CD4-positive, alpha-beta T cell (primary cell): Measurements from ENCODE around the gene HOXB7. TPM values are rescaled to one million over a fixed set of nuclear protein-coding genes. Genes with fewer than 3 reads are reported as not detected.
A peak's percentile ranks its signal among the peaks of the same experiment; 100 is the strongest.

Experiments used
- ATAC-seq: fragments of 200-7000 bp; cut with Tn5 transposase; one replicate; pipeline ENCODE4 v1.10.0; 2022; ENCODE audit warnings: mild to moderate bottlenecking; ENCODE audit not compliant: poor library complexity
- CTCF ChIA-PET: fragments of 350-600 bp; sonication (Branson Sonifier 250); formaldehyde crosslinking; loops from one replicate; lab custom pipeline; 2021; ENCODE audit warnings: antibody characterized with exemption, inconsistent platforms; lab: Charles Lee
- POLR2A ChIA-PET: fragments of 350-600 bp; sonication (Branson Sonifier 250); formaldehyde crosslinking; loops from one replicate; lab custom pipeline; 2021; ENCODE audit warnings: antibody characterized with exemption, inconsistent platforms; lab: Charles Lee
- DNase-seq, 14 experiments: peaks; one replicate each; pipeline ENCODE4 v3.0.0-alpha.2; 2013 to 2020; ENCODE audit warnings: mixed read lengths in 2 of 14
- H3K27ac ChIP-seq, 2 donors: one replicate each; pipeline versions ENCODE4 v1.5.1 to v1.7.0; 2013; ENCODE audit warnings: low read length in 2 of 2, low read depth in 1 of 2, mild to moderate bottlenecking in 1 of 2
- H3K27me3 ChIP-seq, 2 experiments: 1 replicate in 1 of 2; 2 replicates in 1 of 2; pipeline versions ENCODE4 v1.6.1 to v1.7.0; 2013; ENCODE audit warnings: low read length in 2 of 2, control low read depth in 1 of 2, mild to moderate bottlenecking in 1 of 2, moderate library complexity in 1 of 2; ENCODE audit not compliant: insufficient read depth in 2 of 2, control insufficient read depth in 1 of 2
- H3K36me3 ChIP-seq: one replicate; pipeline ENCODE4 v1.6.1; 2013; ENCODE audit warnings: low read length, control low read depth; ENCODE audit not compliant: insufficient read depth
- H3K4me1 ChIP-seq: one replicate; pipeline ENCODE4 v1.6.1; 2013; ENCODE audit warnings: low read length, control low read depth; ENCODE audit not compliant: insufficient read depth
- H3K4me3 ChIP-seq: one replicate; pipeline ENCODE4 v1.5.1; 2013; ENCODE audit warnings: mild to moderate bottlenecking, low read length, moderate library complexity
- H3K9me3 ChIP-seq, 2 experiments: 1 replicate in 1 of 2; 2 replicates in 1 of 2; pipeline versions ENCODE4 v1.6.1 to v1.7.0; 2013; ENCODE audit warnings: low read length in 2 of 2, mild to moderate bottlenecking in 2 of 2, control low read depth in 1 of 2, moderate library complexity in 1 of 2; ENCODE audit not compliant: control insufficient read depth in 1 of 2, insufficient read depth in 1 of 2
- H3K27ac Mint-ChIP-seq: one replicate; pipeline ENCODE4 v1.8.0; 2020; ENCODE audit warnings: mixed read lengths
- H3K27me3 Mint-ChIP-seq: one replicate; pipeline ENCODE4 v1.8.0; 2021; ENCODE audit warnings: mixed read lengths
- H3K36me3 Mint-ChIP-seq: one replicate; pipeline ENCODE4 v1.8.0; 2021; ENCODE audit warnings: low read depth, mixed read lengths
- H3K4me1 Mint-ChIP-seq: one replicate; pipeline ENCODE4 v1.8.0; 2021; ENCODE audit warnings: low read depth, mixed read lengths
- H3K4me3 Mint-ChIP-seq: one replicate; pipeline ENCODE4 v1.8.0; 2020; ENCODE audit warnings: mild to moderate bottlenecking, mixed read lengths
- H3K9me3 Mint-ChIP-seq: one replicate; pipeline ENCODE4 v1.8.0; 2020; ENCODE audit warnings: mixed read lengths
- CTCF ChIP-seq: fragments of 200-600 bp; IDR thresholded peaks from one replicate; pipeline ENCODE4 v1.8.0; 2022; ENCODE audit warnings: antibody characterized with exemption, mild to moderate bottlenecking
- intact Hi-C, 2 experiments: fragments of 100-400 bp; cut with DNase I in 1 of 2; cut with micrococcal nuclease in 1 of 2; formaldehyde crosslinking; loops; one replicate each; pipeline versions ENCODE4 v1.15.1 to v1.9.0; 2023 to 2025; cut with DNase I, micrococcal nuclease
- total RNA-seq, 174 experiments: library from RNA in 2 of 174; stranded (reverse) in 2 of 174; gene quantifications; one replicate each; pipeline ENCODE4 v1.2.3 and lab custom pipeline; 2021 to 2026

Gene HOXB7
- total RNA-seq, 2 experiments from 2014 or later = not detected

DNA sequence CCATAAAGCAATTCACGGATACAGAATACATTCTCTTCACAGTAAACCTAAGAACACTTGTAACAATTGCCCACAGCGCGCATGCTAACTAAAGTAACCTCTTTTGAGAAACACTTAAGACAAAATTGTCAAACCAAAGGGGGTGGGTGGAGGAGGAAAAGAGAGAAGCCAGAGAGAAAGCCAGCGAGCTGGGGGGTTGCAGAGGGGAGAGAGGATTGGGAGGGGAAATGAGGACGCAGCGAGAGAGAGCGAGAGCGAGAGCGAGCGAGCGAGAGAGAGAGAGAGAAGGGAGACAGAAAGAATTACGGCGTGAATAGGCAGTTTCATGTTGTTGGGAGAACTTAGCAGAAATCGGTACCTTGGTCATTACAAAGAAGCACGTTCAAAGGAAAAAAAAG is 1.6 kb upstream of the HOXB7 start:
- intact Hi-C loops = loop anchor here in 1 of 2 experiments (5.0 to 10.0 kb wide), 2 partner anchors 275 to 768 kb away; partner anchors contain the start of gene SCRN2
- H3K27ac Mint-ChIP-seq = peak overlapping the region; percentile 12
- peaks cover 82 to 86% of the 10 kb centered on the region in 2 experiments for H3K27me3 ChIP-seq
- CTCF ChIA-PET = interaction anchor here (0.6 to 2.7 kb wide), 11 partner anchors 8 to 600 kb away, joined by 3 to 19 read pairs (median 3); partner anchors contain the start of genes HOXB5 and HOXB9
- H3K4me1 Mint-ChIP-seq = peaks cover 61% of the 10 kb centered on the region
- POLR2A ChIA-PET = interaction anchor here (0.9 to 1.2 kb wide), 2 partner anchors 171 to 505 kb away, joined by 3 to 4 read pairs; partner anchors contain the start of gene SNX11
- no peaks in the 10 kb centered on the region for H3K9me3 Mint-ChIP-seq
- peaks cover 57% of the 10 kb centered on the region for H3K4me1 ChIP-seq
- H3K36me3 Mint-ChIP-seq = no peaks in the 10 kb centered on the region
- peak overlapping the region; percentile 71 for H3K4me3 ChIP-seq
- peaks cover 0 to 13% of the 10 kb centered on the region in 2 experiments for H3K9me3 ChIP-seq
- H3K27me3 Mint-ChIP-seq = peaks cover 92% of the 10 kb centered on the region
- no peak overlapping the region for H3K27ac ChIP-seq
- ATAC-seq = peak; percentile 11
- H3K36me3 ChIP-seq = no peaks in the 10 kb centered on the region
- no peak for DNase-seq
- H3K4me3 Mint-ChIP-seq = peak overlapping the region; percentile 87
- no peak for TF ChIP-seq CTCF

DNA sequence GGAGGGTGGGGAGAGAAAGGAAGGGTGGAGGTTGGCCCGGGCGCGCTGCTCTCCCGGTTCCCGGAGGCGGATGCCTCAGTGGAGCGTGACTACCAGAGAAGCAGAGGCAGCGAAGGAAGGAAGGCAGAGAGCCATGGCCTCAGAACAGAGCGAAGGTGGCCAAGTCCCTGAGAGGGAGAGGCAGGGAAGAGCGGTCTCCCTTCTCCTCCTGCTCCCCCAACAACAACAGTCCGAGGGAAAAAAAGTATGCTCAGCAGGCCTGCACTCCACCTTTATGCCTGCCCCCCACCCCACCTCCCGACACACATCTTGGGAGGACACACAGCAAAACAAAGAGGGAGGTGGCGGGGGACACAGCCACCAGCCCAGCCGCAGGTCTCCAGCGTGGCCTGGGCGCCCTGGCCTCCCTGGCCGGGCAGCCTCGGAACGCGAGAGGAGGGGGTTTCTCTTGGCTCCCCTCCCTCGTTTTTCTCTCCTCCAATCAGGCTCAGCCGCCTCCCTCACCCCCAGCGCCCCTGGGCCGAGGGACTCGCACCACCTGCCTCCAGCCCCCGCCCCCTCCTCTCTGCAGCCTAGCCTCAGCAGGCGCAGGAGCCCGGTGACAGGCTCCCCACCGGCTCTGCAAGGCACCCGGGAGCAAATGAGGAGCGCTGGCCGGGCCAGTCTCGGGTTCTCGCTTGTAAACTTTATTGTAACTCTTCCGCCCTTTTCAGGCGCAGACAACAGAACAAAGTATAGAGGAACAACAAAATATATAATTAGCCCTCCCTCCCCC is 1.1 kb upstream of the HOXB7 start:
- H3K4me1 ChIP-seq = peaks cover 57% of the 10 kb centered on the region
- Mint-ChIP-seq H3K27ac (no peak overlapping the region), H3K36me3 (no peaks in the 10 kb centered on the region), H3K4me1 (peaks cover 55% of the 10 kb centered on the region), H3K4me3 (peak overlapping the region; percentile 89), H3K9me3 (no peaks in the 10 kb centered on the region), H3K27me3 (peaks cover 92% of the 10 kb centered on the region)
- intact Hi-C loops = loop anchor here in 1 of 2 experiments (5.0 to 10.0 kb wide), 2 partner anchors 275 to 767 kb away; partner anchors contain the start of gene SCRN2
- ATAC-seq (no peak), DNase-seq (peak in 2 of 14 experiments; percentile 30 to 42)
- peaks cover 0 to 13% of the 10 kb centered on the region in 2 experiments for H3K9me3 ChIP-seq
- peak overlapping the region; percentile 71 for H3K4me3 ChIP-seq
- POLR2A ChIA-PET = no interaction called here
- no peak for TF ChIP-seq CTCF
- H3K36me3 ChIP-seq = no peaks in the 10 kb centered on the region
- CTCF ChIA-PET = interaction anchor here (1.1 kb wide), 2 partner anchors 23 to 600 kb away, joined by 3 read pairs; no protein-coding TSS in a partner anchor
- H3K27ac ChIP-seq = no peak overlapping the region
- peaks cover 76 to 85% of the 10 kb centered on the region in 2 experiments for H3K27me3 ChIP-seq

GRCh38 chr17:48611213-48611612 is 396 bp upstream of the HOXB7 start:
- no peak overlapping the region for H3K27ac Mint-ChIP-seq
- TF ChIP-seq CTCF = no peak
- ChIA-PET POLR2A (no interaction called here), CTCF (no interaction called here)
- Histone ChIP-seq H3K4me3 (peak overlapping the region; percentile 71), H3K9me3 (peaks cover 0 to 10% of the 10 kb centered on the region in 2 experiments), H3K27ac (no peak overlapping the region), H3K27me3 (peaks cover 76 to 80% of the 10 kb centered on the region in 2 experiments), H3K36me3 (no peaks in the 10 kb centered on the region), H3K4me1 (peaks cover 57% of the 10 kb centered on the region)
- DNase-seq (peak in 1 of 14 experiments; percentile 44), ATAC-seq (no peak)
- no peaks in the 10 kb centered on the region for H3K36me3 Mint-ChIP-seq
- peak overlapping the region; percentile 89 for H3K4me3 Mint-ChIP-seq
- H3K9me3 Mint-ChIP-seq = no peaks in the 10 kb centered on the region
- peaks cover 52% of the 10 kb centered on the region for H3K4me1 Mint-ChIP-seq
- intact Hi-C loops = loop anchor here in 1 of 2 experiments (5.0 to 10.0 kb wide), 2 partner anchors 274 to 766 kb away; partner anchors contain the start of gene SCRN2
- peaks cover 92% of the 10 kb centered on the region for H3K27me3 Mint-ChIP-seq
